Endothelial cell of hepatic sinusoid (primary cell): ENCODE data around the gene LTA4H.

Experiments
- in situ Hi-C: cut with HindIII; loops from 2 replicates; pipeline ENCODE4 v1.10.0; 2017; ENCODE audit warnings: low sequenced_read_pairs

Gene LTA4H

GRCh38 chr12:96036765-96037455 lies 1.5 kb upstream of the LTA4H start:
- in situ Hi-C loops, result loop anchor here (10.0 kb wide), 1 partner anchor 488 kb away; no protein-coding TSS in a partner anchor

- in situ Hi-C loops, result loop anchor here (10.0 kb wide), 1 partner anchor 490 kb away; no protein-coding TSS in a partner anchor
Measured at GRCh38 chr12:96034621-96035282, 635 bp downstream of the LTA4H start.

GRCh38 chr12:96033549-96034389 lies 1.6 kb downstream of the LTA4H start:
- in situ Hi-C loops, result loop anchor here (10.0 kb wide), 1 partner anchor 491 kb away; no protein-coding TSS in a partner anchor

- in situ Hi-C loops, result loop anchor here (10.0 kb wide), 1 partner anchor 495 kb away; no protein-coding TSS in a partner anchor
Measured at GRCh38 chr12:96029826-96030225, 5.6 kb downstream of the LTA4H start.

GRCh38 chr12:96028538-96028937 lies 6.8 kb downstream of the LTA4H start:
- in situ Hi-C loops, result no loop called here

- in situ Hi-C loops, result no loop called here
Measured at GRCh38 chr12:96026331-96026730, 9.1 kb downstream of the LTA4H start.

GRCh38 chr12:96025518-96025917 lies 9.9 kb downstream of the LTA4H start:
- in situ Hi-C loops, result no loop called here

- in situ Hi-C loops, result no loop called here
Measured at GRCh38 chr12:96020314-96021003, 14.9 kb downstream of the LTA4H start.

GRCh38 chr12:96015672-96016071 lies 19.7 kb downstream of the LTA4H start:
- in situ Hi-C loops, result no loop called here

GRCh38 chr12:96014943-96015599 lies 20.3 kb downstream of the LTA4H start:
- in situ Hi-C loops, result no loop called here

- in situ Hi-C loops, result no loop called here
Measured at GRCh38 chr12:96007729-96008128, 27.7 kb downstream of the LTA4H start.

GRCh38 chr12:96006727-96007126 lies 28.7 kb downstream of the LTA4H start:
- in situ Hi-C loops, result no loop called here

- in situ Hi-C loops, result no loop called here
Measured at GRCh38 chr12:96000858-96001257, 34.5 kb downstream of the LTA4H start.

- in situ Hi-C loops, result no loop called here
Measured at GRCh38 chr12:95999484-95999883, 35.9 kb downstream of the LTA4H start.

- in situ Hi-C loops, result no loop called here
Measured at GRCh38 chr12:95998611-95999286, 36.6 kb downstream of the LTA4H start.

- in situ Hi-C loops, result no loop called here
Measured at GRCh38 chr12:95997911-95998510, 37.4 kb downstream of the LTA4H start.

- in situ Hi-C loops, result no loop called here
Measured at GRCh38 chr12:95997276-95997675, 38.1 kb downstream of the LTA4H start.

GRCh38 chr12:95996034-95996658 lies 39.2 kb downstream of the LTA4H start, which contains the start of gene HAL:
Gene HAL (minus strand): TSS chr12:95996344. CDS start chr12:95995910, 434 bp downstream.
- in situ Hi-C loops, result no loop called here
